ENCODE measurements around the gene CD44.

CD44 gene

DNA sequence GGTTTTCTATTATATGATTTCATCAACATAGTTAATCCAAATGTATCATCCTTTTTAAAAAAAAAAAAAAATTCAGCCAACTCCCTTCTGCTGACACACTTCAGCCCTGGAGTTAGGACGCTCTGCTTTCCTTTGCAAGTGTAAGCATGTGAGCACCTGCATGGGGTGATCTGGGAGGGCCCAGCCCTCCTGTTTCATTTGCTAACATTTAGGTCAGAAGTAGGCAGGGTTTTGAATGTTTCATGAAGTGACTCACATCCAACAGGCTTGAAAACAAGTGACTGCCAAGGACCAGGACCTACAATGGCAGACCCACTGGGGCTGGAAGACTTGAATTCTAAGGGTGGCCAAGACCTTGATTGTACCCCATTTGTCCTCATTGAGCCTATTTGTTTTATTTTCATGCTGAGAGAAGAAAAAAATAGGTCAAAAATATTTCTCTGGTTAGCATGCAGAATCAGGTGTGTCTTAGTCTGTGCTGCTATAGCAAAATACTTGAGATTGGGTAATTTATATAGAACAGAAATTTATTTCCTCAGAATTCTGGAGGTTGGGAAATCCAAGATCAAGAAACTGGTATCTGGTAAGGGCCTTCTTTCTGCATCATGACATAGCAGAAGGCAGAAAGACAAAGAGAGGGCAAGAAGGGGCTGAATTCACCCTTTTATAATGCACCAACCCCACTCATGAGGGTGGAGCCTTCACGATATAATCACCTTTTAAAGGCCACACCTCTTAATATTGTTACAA, 137.6 kb downstream of the CD44 start:
- Histone ChIP-seq H3K4me3 (ENCODE audit: low read depth, low read length) (no peak overlapping the region), H3K27me3 (no peaks in the 10 kb centered on the region), H3K9me3 (no peaks in the 10 kb centered on the region), H3K36me3 (no peaks in the 10 kb centered on the region), H3K4me1 (no peaks in the 10 kb centered on the region)
- TF ChIP-seq, protein P1, sequence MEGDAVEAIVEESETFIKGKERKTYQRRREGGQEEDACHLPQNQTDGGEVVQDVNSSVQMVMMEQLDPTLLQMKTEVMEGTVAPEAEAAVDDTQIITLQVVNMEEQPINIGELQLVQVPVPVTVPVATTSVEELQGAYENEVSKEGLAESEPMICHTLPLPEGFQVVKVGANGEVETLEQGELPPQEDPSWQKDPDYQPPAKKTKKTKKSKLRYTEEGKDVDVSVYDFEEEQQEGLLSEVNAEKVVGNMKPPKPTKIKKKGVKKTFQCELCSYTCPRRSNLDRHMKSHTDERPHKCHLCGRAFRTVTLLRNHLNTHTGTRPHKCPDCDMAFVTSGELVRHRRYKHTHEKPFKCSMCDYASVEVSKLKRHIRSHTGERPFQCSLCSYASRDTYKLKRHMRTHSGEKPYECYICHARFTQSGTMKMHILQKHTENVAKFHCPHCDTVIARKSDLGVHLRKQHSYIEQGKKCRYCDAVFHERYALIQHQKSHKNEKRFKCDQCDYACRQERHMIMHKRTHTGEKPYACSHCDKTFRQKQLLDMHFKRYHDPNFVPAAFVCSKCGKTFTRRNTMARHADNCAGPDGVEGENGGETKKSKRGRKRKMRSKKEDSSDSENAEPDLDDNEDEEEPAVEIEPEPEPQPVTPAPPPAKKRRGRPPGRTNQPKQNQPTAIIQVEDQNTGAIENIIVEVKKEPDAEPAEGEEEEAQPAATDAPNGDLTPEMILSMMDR (IDR thresholded peaks at IDR 0.05; ENCODE audit: low read depth, low read length): no peak
- DNase-seq: no peak

DNA sequence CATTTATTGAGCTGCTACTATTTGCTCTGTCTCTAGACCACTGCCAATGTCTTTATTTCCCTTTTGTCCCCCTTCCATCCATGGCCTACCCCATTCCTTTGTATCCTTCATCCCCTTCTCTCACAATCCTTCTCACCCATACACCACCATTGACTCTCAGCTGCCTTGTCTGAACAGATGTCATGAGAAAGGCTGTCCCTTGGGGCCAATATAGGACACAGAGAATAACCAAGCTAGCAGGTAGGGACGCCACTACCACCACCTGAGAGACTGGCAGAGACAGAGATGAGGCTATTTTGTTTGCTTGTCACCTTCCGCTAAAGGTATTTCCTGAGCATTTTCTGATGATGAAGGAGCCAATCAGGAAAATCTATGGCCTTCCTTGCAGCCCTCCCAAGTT, 138.9 kb downstream of the CD44 start:
- H3K4me3 ChIP-seq (ENCODE audit: low read depth, low read length): no peak overlapping the region
- no peak for DNase-seq
- H3K9me3 ChIP-seq: no peaks in the 10 kb centered on the region
- TF ChIP-seq, protein P1 (IDR thresholded peaks at IDR 0.05; ENCODE audit: low read depth, low read length): no peak
- no peaks in the 10 kb centered on the region for H3K4me1 ChIP-seq
- no peaks in the 10 kb centered on the region for H3K27me3 ChIP-seq
- H3K36me3 ChIP-seq: no peaks in the 10 kb centered on the region

DNA sequence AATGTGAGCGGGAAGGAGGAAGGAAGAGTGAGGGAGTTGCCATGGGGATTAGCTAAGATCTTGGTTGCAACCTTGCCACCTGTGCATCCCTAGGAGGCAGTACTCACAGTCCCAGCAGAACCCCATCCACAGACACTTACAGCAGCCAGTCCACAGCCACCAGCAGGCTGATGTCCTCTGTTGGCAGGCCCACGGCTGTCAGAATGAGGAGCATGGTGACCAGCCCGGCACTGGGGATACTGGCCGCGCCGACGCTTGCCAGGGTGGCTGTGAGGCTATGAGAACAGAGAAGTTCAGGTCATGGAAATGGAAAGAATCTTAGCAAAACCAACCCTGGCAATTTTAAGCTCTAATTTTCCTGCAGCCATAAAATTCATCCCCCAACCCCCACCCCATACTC, 141.8 kb downstream of the CD44 start:
- H3K9me3 ChIP-seq: no peaks in the 10 kb centered on the region
- TF ChIP-seq, protein P1 (IDR thresholded peaks at IDR 0.05; ENCODE audit: low read depth, low read length): no peak
- H3K4me1 ChIP-seq: no peaks in the 10 kb centered on the region
- H3K36me3 ChIP-seq: no peaks in the 10 kb centered on the region
- H3K27me3 ChIP-seq: no peaks in the 10 kb centered on the region
- no peak for DNase-seq
- H3K4me3 ChIP-seq (ENCODE audit: low read depth, low read length): no peak overlapping the region

DNA sequence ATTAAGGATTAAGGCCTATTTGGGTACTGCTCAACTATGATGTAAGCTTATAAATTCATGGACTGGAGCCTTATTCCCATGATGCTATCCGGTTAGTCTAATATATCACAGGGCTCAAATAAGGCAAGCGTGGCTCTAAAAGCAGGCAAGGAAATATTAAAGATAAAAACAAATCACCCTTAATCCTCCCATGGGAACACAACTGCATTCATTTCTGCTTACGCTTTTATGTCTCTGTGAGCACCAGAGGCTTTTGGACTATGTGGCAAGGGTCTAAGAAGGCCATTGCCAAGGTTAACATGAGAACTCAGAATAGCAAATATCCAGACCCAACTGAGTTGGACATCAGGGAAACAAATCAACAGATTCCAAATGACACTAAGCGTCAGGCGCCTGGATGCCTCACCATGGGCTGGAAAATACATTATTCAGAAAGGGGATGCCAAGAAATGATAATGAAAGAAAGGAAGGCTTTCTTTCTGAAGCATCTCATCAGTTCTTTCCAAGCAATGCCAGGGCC, 142.3 kb downstream of the CD44 start:
- H3K4me1 ChIP-seq: no peaks in the 10 kb centered on the region
- no peak overlapping the region for H3K4me3 ChIP-seq (ENCODE audit: low read depth, low read length)
- TF ChIP-seq, protein P1 (IDR thresholded peaks at IDR 0.05; ENCODE audit: low read depth, low read length): no peak
- H3K36me3 ChIP-seq: no peaks in the 10 kb centered on the region
- no peak for DNase-seq
- no peaks in the 10 kb centered on the region for H3K27me3 ChIP-seq
- H3K9me3 ChIP-seq: no peaks in the 10 kb centered on the region
